H1 (cell line): ENCODE data around the gene ENDOG.

Experiments used
- ATF3 ChIP-seq: IDR thresholded peaks from 2 replicates; pipeline ENCODE4 v1.6.1; 2011; ENCODE audit warnings: low read depth, mild to moderate bottlenecking, low read length; ENCODE audit not compliant: insufficient read depth
- BRCA1 ChIP-seq: IDR thresholded peaks from 2 replicates; pipeline ENCODE4 v1.6.1; 2012; ENCODE audit warnings: low read depth, low read length, improper control_type of control experiment
- CEBPB ChIP-seq: IDR thresholded peaks from 2 replicates; pipeline ENCODE4 v1.6.1; 2012; ENCODE audit warnings: low read depth, low read length
- CREB1 ChIP-seq: IDR thresholded peaks from 2 replicates; pipeline ENCODE4 v1.6.1; 2012; ENCODE audit warnings: inconsistent platforms
- CTCF ChIP-seq, 3 experiments: IDR thresholded peaks; 1 replicate in 2 of 3; 2 replicates in 1 of 3; pipeline versions ENCODE4 v1.5.1 to v1.6.1; 2011; ENCODE audit warnings: low read length in 3 of 3, mild to moderate bottlenecking in 3 of 3, inconsistent platforms in 2 of 3, low read depth in 1 of 3, moderate library complexity in 1 of 3; ENCODE audit not compliant: insufficient read depth in 1 of 3; ENCODE audit errors: control extremely low read depth in 1 of 3
- EP300 ChIP-seq, 2 experiments: IDR thresholded peaks; 1 replicate in 1 of 2; 2 replicates in 1 of 2; pipeline ENCODE4 v1.6.1; 2011 to 2012; ENCODE audit warnings: low read depth in 2 of 2, low read length in 2 of 2, mild to moderate bottlenecking in 2 of 2, borderline replicate concordance in 1 of 2, inconsistent platforms in 1 of 2, moderate library complexity in 1 of 2
- EZH2 ChIP-seq: fragments of 200-600 bp; sonication (generic); IDR thresholded peaks from 2 replicates; pipeline ENCODE4 v1.7.1; 2012; ENCODE audit warnings: low read depth, mild to moderate bottlenecking, moderate library complexity, low read length, inconsistent platforms; ENCODE audit not compliant: severe bottlenecking
- GABPA ChIP-seq: IDR thresholded peaks from 2 replicates; pipeline ENCODE4 v1.6.1; 2011; ENCODE audit warnings: mild to moderate bottlenecking, low read length, moderate library complexity, borderline replicate concordance; ENCODE audit not compliant: insufficient read depth
- MAX ChIP-seq: IDR thresholded peaks from 2 replicates; pipeline ENCODE4 v1.6.1; 2012; ENCODE audit warnings: inconsistent platforms
- PHF8 ChIP-seq: fragments of 200-600 bp; sonication (generic); conservative IDR thresholded peaks from 2 replicates; pipeline ENCODE4 v1.7.1; 2012; ENCODE audit warnings: low read depth, mild to moderate bottlenecking, inconsistent platforms, low read length, moderate library complexity
- POLR2A ChIP-seq, 2 experiments: IDR thresholded peaks; 1 replicate in 1 of 2; 2 replicates in 1 of 2; pipeline ENCODE4 v1.6.1; 2011; ENCODE audit warnings: low read depth in 2 of 2, low read length in 2 of 2, mild to moderate bottlenecking in 2 of 2; ENCODE audit errors: control extremely low read depth in 1 of 2
- SIN3A ChIP-seq, 2 experiments: IDR thresholded peaks in 1 of 2; conservative IDR thresholded peaks in 1 of 2; 2 replicates each; pipeline ENCODE4 v1.6.1; 2011 to 2012; ENCODE audit warnings: low read length in 2 of 2, improper control_type of control experiment in 1 of 2, low read depth in 1 of 2, mild to moderate bottlenecking in 1 of 2
- SP1 ChIP-seq: IDR thresholded peaks from 2 replicates; pipeline ENCODE4 v1.6.1; 2011; ENCODE audit warnings: low read depth, low read length
- TBP ChIP-seq: IDR thresholded peaks from 2 replicates; pipeline ENCODE4 v1.6.1; 2011; ENCODE audit warnings: low read depth, low read length, improper control_type of control experiment

DNA sequence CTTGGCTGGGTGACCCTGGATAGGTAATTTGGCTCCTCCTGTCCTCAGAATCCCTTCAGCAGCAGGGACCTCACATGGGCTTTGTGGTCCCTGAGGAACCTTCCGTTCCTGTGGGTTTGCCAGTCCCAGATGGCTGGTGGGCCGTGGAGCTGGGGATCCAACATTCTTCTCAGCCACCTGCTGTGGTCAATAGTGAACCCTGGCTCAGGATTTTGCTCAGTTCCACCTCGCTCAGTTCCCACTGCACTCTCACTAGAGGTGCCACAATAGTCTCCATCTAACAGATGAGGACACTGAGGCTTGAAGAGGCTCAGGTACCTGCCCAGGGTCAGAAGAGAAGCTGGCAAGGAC, 28.4 kb downstream of the ENDOG start:
- TF ChIP-seq CREB1 (no peak), CTCF (IDR thresholded peaks at IDR 0.05; ENCODE audit: control extremely low read depth in 1 of 3, insufficient read depth in 1 of 3, low read depth in 1 of 3, low read length in 3 of 3) (no peak), TBP (no peak), POLR2A (IDR thresholded peaks at IDR 0.05; ENCODE audit: control extremely low read depth in 1 of 2, low read depth in 2 of 2, low read length in 2 of 2) (no peak), MAX (no peak), GABPA (no peak), CEBPB (no peak), EP300 (IDR thresholded peaks at IDR 0.05; ENCODE audit: borderline replicate concordance in 1 of 2, low read depth in 2 of 2, low read length in 2 of 2) (no peak), PHF8 (no peak), ATF3 (no peak), SIN3A (conservative IDR thresholded peaks at IDR 0.05 in 1 of 2, IDR thresholded peaks at IDR 0.05 in 1 of 2; ENCODE audit: low read depth in 1 of 2, low read length in 2 of 2) (no peak), BRCA1 (no peak), EZH2 (no peak), SP1 (no peak)
